ENCODE data around the gene ZNF24.

GRCh38 chr18:35377875-35378573 lies 33.8 kb upstream of the ZNF24 start:
- TF ChIP-seq ZNF274 (IDR thresholded peaks at IDR 0.05; ENCODE audit: insufficient read depth, insufficient read length) (no peak), CTCF (IDR thresholded peaks at IDR 0.05 in 2 of 3, conservative IDR thresholded peaks at IDR 0.05 in 1 of 3; ENCODE audit: control insufficient read depth in 2 of 3, extremely low read depth in 1 of 3, insufficient read depth in 1 of 3, low read depth in 3 of 3, low read length in 3 of 3) (no peak), SMC3 (IDR thresholded peaks at IDR 0.05; ENCODE audit: borderline replicate concordance, low read length) (no peak)
